PFSK-1 (cell line): Measurements from ENCODE around the gene APOO.

Source experiments
- FOXP2 ChIP-seq: optimal IDR thresholded peaks from 2 replicates; pipeline ENCODE3; 2011; ENCODE audit warnings: borderline replicate concordance, control low read depth, inconsistent platforms; ENCODE audit not compliant: insufficient read depth; ENCODE audit errors: extremely low read length, extremely low read depth
- POLR2AphosphoS5 ChIP-seq: IDR thresholded peaks from 2 replicates; pipeline ENCODE4 v1.6.1; 2012; ENCODE audit warnings: low read depth, mild to moderate bottlenecking, control low read depth, low read length, moderate library complexity
- TAF1 ChIP-seq: IDR thresholded peaks from 2 replicates; pipeline ENCODE4 v1.6.1; 2012; ENCODE audit warnings: low read length, control low read depth, borderline replicate concordance; ENCODE audit not compliant: insufficient read depth
- TF ChIP-seq, protein P1 (sequence below), 2 experiments: IDR thresholded peaks; 2 replicates each; pipeline versions ENCODE4 v1.6.1 to v1.8.0; 2011 to 2012; ENCODE audit warnings: low read depth in 2 of 2, low read length in 2 of 2, control low read depth in 1 of 2, inconsistent platforms in 1 of 2, mild to moderate bottlenecking in 1 of 2, moderate library complexity in 1 of 2; ENCODE audit not compliant: insufficient read depth in 1 of 2

DNA sequence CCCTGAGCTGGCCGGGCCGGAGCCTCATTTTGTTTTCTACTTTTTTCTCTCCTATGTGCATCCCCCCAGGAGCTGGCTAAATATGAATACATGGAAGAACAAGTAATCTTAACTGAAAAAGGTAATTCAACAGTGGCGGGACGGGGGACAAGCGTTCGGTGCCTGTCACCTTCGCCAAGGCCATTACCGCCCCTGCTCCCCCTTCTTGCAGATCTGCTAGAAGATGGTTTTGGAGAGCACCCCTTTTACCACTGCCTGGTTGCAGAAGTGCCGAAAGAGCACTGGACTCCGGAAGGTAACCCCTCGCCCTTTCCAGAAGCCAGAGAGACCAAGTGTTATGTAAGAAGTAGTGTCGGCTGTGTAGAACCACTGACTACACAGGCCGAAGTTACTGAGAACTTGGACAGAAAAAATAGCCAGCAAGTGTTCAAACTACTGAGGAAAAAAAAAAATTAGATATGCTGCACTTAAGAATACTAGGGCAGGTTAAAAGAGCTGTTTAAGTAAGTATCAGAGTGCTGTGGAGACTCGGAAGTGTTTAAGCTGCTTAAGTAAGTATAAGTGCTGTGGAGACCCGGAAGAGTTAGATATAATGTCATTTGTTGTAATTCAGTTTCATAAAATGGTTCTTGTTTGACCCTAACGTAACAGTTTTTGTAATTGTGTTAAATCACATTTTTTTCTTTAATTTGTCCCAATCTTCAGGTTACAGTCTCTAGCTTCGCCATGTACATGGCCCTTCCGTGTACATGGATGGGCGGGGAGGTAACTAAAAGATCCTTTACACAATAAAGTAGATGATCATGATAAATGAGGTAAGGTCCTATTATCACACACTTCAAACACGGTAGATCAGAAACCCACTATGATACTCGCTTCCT, 123.9 kb downstream of the APOO start:
- TF ChIP-seq POLR2AphosphoS5 (no peak), TAF1 (no peak), FOXP2 (no peak)
- TF ChIP-seq, protein P1, sequence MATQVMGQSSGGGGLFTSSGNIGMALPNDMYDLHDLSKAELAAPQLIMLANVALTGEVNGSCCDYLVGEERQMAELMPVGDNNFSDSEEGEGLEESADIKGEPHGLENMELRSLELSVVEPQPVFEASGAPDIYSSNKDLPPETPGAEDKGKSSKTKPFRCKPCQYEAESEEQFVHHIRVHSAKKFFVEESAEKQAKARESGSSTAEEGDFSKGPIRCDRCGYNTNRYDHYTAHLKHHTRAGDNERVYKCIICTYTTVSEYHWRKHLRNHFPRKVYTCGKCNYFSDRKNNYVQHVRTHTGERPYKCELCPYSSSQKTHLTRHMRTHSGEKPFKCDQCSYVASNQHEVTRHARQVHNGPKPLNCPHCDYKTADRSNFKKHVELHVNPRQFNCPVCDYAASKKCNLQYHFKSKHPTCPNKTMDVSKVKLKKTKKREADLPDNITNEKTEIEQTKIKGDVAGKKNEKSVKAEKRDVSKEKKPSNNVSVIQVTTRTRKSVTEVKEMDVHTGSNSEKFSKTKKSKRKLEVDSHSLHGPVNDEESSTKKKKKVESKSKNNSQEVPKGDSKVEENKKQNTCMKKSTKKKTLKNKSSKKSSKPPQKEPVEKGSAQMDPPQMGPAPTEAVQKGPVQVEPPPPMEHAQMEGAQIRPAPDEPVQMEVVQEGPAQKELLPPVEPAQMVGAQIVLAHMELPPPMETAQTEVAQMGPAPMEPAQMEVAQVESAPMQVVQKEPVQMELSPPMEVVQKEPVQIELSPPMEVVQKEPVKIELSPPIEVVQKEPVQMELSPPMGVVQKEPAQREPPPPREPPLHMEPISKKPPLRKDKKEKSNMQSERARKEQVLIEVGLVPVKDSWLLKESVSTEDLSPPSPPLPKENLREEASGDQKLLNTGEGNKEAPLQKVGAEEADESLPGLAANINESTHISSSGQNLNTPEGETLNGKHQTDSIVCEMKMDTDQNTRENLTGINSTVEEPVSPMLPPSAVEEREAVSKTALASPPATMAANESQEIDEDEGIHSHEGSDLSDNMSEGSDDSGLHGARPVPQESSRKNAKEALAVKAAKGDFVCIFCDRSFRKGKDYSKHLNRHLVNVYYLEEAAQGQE (IDR thresholded peaks at IDR 0.05; ENCODE audit: insufficient read depth in 1 of 2, low read depth in 2 of 2, low read length in 2 of 2), result no peak
